GM12892 (cell line): ENCODE data around the gene SMIM35.
"Not testable (repeated sequence)": the region's sequence is repeated elsewhere in the genome, so short reads cannot be mapped to it uniquely, and the experiment has no call there.

ENCODE experiments used
- DNase-seq: peaks from one replicate; pipeline ENCODE4 v3.0.0; 2011; ENCODE audit not compliant: insufficient read length
- FAIRE-seq: peaks from 2 replicates; lab custom pipeline; 2011; peaks lifted over from hg19 to GRCh38; lab: Jason Lieb, UNC
- POLR2A ChIP-seq: IDR thresholded peaks from 2 replicates; pipeline ENCODE4 v1.6.1; 2011; ENCODE audit warnings: low read depth, low read length, control low read depth
- POLR2AphosphoS5 ChIP-seq: IDR thresholded peaks from 2 replicates; pipeline ENCODE4 v1.6.1; 2011; ENCODE audit warnings: low read depth, low read length, control low read depth
- TAF1 ChIP-seq: IDR thresholded peaks from 2 replicates; pipeline ENCODE4 v1.6.1; 2011; ENCODE audit warnings: low read depth, mild to moderate bottlenecking, control low read depth, low read length, borderline replicate concordance

SMIM35 gene

GRCh38 chr11:118010738-118011461 is 75.9 kb downstream of the SMIM35 start:
- FAIRE-seq: peak; percentile 100
- DNase-seq: peak; percentile 72

DNA sequence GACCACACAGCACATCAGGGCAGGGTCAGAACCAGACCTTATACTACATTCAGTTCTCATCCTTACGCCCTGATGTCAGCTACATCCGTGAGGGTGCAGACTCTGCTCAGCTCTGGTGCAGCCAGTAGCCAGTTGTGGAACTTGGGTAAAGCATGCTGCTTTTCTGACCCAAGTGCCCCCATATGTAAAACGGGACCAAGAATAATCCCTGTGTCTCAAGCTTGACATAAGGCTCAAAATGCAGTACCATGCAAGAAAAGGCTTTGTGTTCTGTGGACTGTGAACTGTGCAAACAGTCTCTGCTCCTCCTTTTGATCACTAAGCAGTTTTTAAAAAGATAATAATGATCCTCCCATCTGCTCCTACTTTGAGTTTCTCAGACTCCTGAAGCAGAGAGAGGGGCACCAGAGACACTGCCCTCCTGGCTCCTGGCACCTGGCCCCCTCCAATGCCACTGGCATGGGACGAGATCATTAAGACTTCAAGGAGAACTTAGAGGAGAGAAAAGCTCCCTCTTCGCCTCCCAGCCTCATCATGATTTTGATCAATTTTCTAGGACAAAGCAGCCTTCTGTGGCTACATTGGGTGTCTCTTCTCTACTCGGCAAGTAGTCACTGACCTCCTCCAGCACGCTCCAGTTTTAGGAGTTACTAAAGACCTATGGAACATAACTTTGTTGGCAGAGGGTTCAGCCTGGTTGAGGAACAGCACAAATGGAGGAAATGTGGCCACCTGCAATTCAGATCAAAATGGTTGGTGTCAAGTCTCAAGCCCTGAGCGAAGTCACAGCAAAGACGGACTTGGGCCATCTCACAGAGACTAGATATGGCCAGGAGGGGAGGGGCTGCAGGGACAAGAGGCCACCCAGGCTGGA is 76.7 kb downstream of the SMIM35 start:
- peak; percentile 83 for FAIRE-seq
- TF ChIP-seq TAF1: no peak
- no peak for TF ChIP-seq POLR2A
- no peak for TF ChIP-seq POLR2AphosphoS5
- no peak for DNase-seq

More at GRCh38 chr11:118010738-118011461, 75.9 kb downstream of the SMIM35 start:
- TF ChIP-seq POLR2A: 0 out of 2 replicates have a peak, but pooled peaks have one; percentile 21
- peak; percentile 77; the same call in 1 of the 2 replicates for TF ChIP-seq POLR2AphosphoS5
- TF ChIP-seq TAF1: no peak

GRCh38 chr11:118008271-118008911 is 78.4 kb downstream of the SMIM35 start:
- FAIRE-seq (peak; percentile 61), DNase-seq (no peak)
- TF ChIP-seq TAF1: no peak
- no peak for TF ChIP-seq POLR2A
- TF ChIP-seq POLR2AphosphoS5: no peak

GRCh38 chr11:118007563-118008270 is 79.0 kb downstream of the SMIM35 start:
- not testable (repeated sequence) for DNase-seq
- FAIRE-seq: peak; percentile 94

DNA sequence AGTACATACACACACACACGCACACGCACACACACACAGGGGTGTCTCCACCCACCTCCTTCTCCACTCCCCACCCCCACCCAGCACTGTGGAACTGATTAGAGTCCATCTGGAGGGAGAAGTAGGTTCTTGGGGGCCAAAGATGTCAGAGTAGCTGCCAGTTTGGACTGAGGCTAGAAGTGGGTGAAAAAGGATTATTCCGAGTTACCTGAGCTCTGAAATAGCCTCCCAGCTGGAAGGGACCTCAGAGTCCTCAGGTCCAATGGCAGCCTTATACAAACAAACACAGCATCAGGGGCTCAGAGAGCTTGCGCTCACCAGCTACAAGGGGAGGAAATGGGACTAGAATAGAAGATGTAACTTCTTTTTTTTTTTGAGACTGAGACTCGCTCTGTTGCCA is 79.7 kb downstream of the SMIM35 start:
- DNase-seq (no peak), FAIRE-seq (peak; percentile 82)
- TF ChIP-seq TAF1: no peak

DNA sequence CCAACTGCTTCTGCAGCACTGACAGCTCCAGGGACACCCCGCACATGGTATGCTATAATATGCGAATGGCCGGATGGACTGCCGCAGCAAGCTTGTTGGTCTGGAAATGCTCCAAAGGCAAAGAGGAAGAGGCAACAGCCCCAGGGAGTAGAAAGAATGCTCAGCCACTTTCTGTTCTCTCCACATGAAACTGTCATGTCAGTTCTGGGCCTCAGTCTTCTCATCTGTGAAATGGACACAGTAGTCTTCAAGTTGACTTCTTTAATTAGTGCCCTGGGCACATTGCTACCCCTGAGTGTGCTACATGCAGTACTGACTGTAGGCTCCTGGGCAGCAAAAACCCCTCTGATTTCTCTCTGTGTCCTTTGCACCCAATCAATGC is 80.6 kb downstream of the SMIM35 start:
- TF ChIP-seq TAF1 (no peak), POLR2AphosphoS5 (no peak)
- peak; percentile 81 for FAIRE-seq
- no peak for DNase-seq

DNA sequence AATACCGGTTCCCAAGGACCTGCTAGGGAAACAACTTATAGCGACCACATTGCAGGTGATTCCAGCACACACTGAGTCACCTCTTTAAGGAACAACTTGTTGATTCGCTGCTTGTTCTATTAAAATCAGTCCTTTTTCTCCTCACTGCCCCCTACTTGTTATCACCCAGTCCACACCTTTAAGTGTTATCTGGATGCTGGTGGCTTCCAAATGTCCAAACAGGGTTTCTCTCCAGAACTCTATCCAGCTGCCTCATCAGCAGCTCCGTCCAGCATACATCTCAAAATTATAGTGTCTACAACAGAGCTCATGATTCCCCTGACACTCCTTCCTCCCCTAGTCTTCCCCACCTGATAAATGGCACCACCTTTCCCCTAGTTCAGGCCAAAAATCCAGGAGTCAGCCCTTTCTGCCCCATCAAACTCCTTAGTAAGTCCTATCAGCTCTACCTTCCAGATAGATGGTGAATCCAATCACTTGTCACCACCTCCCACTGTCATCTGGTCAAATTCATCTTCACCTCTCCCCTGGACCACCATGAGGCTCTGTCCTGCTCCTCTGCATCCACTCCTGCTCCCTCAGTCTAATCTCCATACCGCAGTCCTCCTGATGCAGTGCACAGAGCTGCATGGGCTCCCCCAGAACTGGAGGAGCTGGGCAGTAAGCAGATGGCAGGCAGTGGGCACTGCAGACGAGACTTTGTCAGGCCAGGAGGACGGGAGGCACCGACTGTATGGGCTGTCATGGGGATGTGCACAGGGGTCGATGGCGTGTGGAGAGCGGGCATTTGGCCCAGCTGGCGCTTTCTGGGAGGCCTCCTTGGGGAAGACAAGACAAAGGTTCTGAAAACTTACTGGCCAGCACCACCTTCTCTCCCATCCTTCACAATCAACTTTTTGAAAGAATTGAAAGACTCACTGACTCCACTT is 81.3 kb downstream of the SMIM35 start:
- DNase-seq (no peak), FAIRE-seq (peak; percentile 27)
- TF ChIP-seq POLR2AphosphoS5 (no peak), POLR2A (no peak)

DNA sequence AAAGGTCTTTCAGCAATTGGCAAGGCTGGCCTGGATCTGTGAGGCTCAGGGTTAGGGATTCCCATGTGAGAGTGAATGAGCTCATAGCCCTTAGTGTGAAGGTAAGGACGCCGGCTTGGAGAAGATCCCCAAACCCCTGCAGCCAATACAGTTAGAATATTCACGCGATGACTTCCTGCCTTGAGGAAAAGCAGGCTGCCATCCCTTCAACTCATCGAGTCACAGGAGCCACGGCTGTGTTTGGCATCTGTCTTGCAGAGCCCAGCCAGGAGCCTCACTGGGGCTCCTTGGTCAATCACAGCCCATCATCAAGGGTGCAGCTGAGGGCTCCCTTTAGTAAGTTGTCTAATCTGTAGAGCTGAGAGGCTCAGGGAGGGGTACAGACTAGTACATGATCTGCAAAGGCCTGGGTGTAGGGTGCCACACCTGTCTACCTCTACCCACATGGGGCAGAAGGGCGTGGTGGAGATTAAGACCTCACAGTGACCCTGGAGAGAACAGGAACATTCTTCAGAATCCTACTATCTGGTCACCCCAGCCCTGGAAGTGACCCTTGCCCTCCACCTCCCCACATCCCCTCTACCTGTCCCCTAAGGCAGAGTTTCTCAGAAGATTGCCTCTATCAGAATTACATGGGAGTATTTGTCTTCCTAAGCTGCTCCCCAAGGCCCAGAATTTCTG is 82.1 kb downstream of the SMIM35 start:
- FAIRE-seq: no peak
- no peak for DNase-seq
- TF ChIP-seq POLR2A (no peak), POLR2AphosphoS5 (no peak), TAF1 (no peak)

GRCh38 chr11:118003456-118003855 is 83.3 kb downstream of the SMIM35 start:
- FAIRE-seq (peak; percentile 67), DNase-seq (no peak)
- no peak for TF ChIP-seq TAF1
- TF ChIP-seq POLR2A: no peak
- TF ChIP-seq POLR2AphosphoS5: no peak
